CD4-positive, alpha-beta memory T cell (primary cell): ENCODE data around the gene ALDH1A3. TPM values are rescaled to one million over a fixed set of nuclear protein-coding genes. Genes with fewer than 3 reads are reported as not detected.

Source experiments
- CTCF ChIA-PET: fragments of 350-600 bp; sonication (Branson Sonifier 250); formaldehyde crosslinking; loops from one replicate; lab custom pipeline; 2021; ENCODE audit warnings: inconsistent platforms; ENCODE audit not compliant: partially characterized antibody; lab: Charles Lee
- POLR2A ChIA-PET: fragments of 350-600 bp; sonication (Branson Sonifier 250); formaldehyde crosslinking; loops from one replicate; lab custom pipeline; 2021; ENCODE audit not compliant: partially characterized antibody; lab: Charles Lee
- DNase-seq, 5 donors: peaks; one replicate each; pipeline versions ENCODE4 v3.0.0 to v3.0.0-alpha.2; 2020 to 2022; ENCODE audit warnings: mixed read lengths in 1 of 5
- H3K27ac ChIP-seq: one replicate; pipeline ENCODE4 v1.7.0; 2013; ENCODE audit warnings: low read depth, low read length
- H3K27me3 ChIP-seq: 2 replicates; pipeline ENCODE4 v1.7.0; 2013; ENCODE audit warnings: mild to moderate bottlenecking, low read length, moderate library complexity; ENCODE audit not compliant: insufficient read depth
- H3K36me3 ChIP-seq: 2 replicates; pipeline ENCODE4 v1.7.0; 2013; ENCODE audit warnings: mild to moderate bottlenecking, low read length, moderate library complexity; ENCODE audit not compliant: insufficient read depth
- H3K4me1 ChIP-seq: 2 replicates; pipeline ENCODE4 v1.7.0; 2013; ENCODE audit warnings: mild to moderate bottlenecking, low read length, moderate library complexity; ENCODE audit not compliant: insufficient read depth
- H3K4me3 ChIP-seq, 2 donors: one replicate each; pipeline ENCODE4 v1.7.0; 2013; ENCODE audit warnings: low read length in 2 of 2, mild to moderate bottlenecking in 1 of 2
- H3K9me3 ChIP-seq, 2 donors: one replicate each; pipeline ENCODE4 v1.7.0; 2013; ENCODE audit warnings: low read length in 2 of 2, control low read depth in 1 of 2; ENCODE audit not compliant: control insufficient read depth in 1 of 2
- H3K27ac Mint-ChIP-seq, 7 donors: one replicate each; pipeline ENCODE4 v1.8.0; 2020 to 2021; ENCODE audit warnings: mixed read lengths in 7 of 7, mild to moderate bottlenecking in 6 of 7, inconsistent platforms in 3 of 7, moderate library complexity in 3 of 7
- H3K27me3 Mint-ChIP-seq, 2 donors: one replicate each; pipeline ENCODE4 v1.8.0; 2020 to 2021; ENCODE audit warnings: mixed read lengths in 2 of 2
- H3K36me3 Mint-ChIP-seq, 2 donors: one replicate each; pipeline ENCODE4 v1.8.0; 2020 to 2021; ENCODE audit warnings: mixed read lengths in 2 of 2, inconsistent platforms in 1 of 2, mild to moderate bottlenecking in 1 of 2
- H3K4me1 Mint-ChIP-seq, 4 donors: one replicate each; pipeline ENCODE4 v1.8.0; 2020 to 2021; ENCODE audit warnings: mixed read lengths in 4 of 4, mild to moderate bottlenecking in 1 of 4
- H3K4me3 Mint-ChIP-seq, 8 donors: one replicate each; pipeline ENCODE4 v1.8.0; 2020 to 2021; ENCODE audit warnings: mixed read lengths in 8 of 8, mild to moderate bottlenecking in 7 of 8, moderate library complexity in 6 of 8, inconsistent platforms in 3 of 8
- H3K9me3 Mint-ChIP-seq, 8 donors: one replicate each; pipeline ENCODE4 v1.8.0; 2020 to 2021; ENCODE audit warnings: mixed read lengths in 8 of 8, mild to moderate bottlenecking in 5 of 8, inconsistent platforms in 3 of 8, moderate library complexity in 1 of 8
- intact Hi-C: fragments of 100-400 bp; cut with micrococcal nuclease; formaldehyde crosslinking; loops from one replicate; pipeline ENCODE4 v1.15.1; 2023
- polyA plus RNA-seq, 2 donors: library from polyadenylated mRNA; unstranded; fragments of 300-500 nt; fragmentation: Illumina TruSeq; gene quantifications; one replicate each; pipeline ENCODE4 v1.2.3, GENCODE V29; 2021
- total RNA-seq, 2 experiments: library from RNA; stranded (reverse); gene quantifications; one replicate each; pipeline ENCODE4 v1.2.3, GENCODE V29; 2021

Gene ALDH1A3
- total and polyA plus RNA-seq, 4 experiments from 2014 or later = not detected

DNA sequence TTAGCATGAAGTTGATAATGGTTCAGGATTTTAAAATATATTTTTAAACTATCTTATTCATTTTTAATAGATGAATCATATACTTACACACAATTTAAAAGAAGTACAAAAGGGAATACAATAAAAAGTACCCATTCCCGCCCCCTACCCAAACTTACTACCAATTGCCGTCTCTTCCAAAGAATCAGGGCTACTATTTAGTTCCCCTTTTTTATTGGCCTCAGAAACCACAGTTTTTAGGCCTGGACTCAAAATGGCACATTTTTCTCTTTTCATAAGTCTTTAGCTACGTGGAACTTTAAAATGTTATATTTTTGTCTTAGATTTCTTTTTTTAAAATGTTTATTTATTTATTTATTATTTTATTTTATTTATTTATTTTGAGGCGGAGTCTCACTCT is 57.5 kb downstream of the ALDH1A3 start:
- ChIA-PET POLR2A (no interaction called here), CTCF (no interaction called here)
- H3K36me3 Mint-ChIP-seq = no peaks in the 10 kb centered on the region

DNA sequence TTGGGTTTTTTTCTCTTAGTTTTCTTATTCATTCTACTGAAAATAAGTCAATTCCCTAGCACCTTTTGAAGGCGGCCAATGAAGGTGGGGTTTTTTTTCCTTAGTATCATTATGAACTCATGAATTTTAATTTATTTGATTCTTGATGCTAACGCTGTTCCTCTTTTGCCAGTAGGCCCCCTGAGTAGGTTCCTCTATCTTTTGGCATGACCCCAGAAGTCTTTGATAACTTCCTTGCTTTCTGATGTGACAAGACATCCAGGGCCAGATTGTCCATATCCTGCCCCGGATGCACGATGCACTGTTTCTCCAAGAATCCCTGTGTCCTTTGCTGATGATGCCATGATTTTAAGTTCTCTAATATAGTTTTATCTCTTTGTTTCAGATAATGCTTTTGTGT is 60.2 kb downstream of the ALDH1A3 start:
- H3K4me3 Mint-ChIP-seq = no peak overlapping the region
- H3K27ac Mint-ChIP-seq = no peak overlapping the region
- H3K36me3 Mint-ChIP-seq = no peaks in the 10 kb centered on the region
- no peak overlapping the region for H3K27ac ChIP-seq
- intact Hi-C loops = no loop called here
- H3K27me3 Mint-ChIP-seq = peaks cover 0 to 6% of the 10 kb centered on the region in 2 donors
- no peaks in the 10 kb centered on the region for H3K27me3 ChIP-seq
- H3K4me1 ChIP-seq = no peaks in the 10 kb centered on the region
- no peaks in the 10 kb centered on the region for H3K36me3 ChIP-seq
- no peak overlapping the region for H3K4me3 ChIP-seq
- no peaks in the 10 kb centered on the region for H3K4me1 Mint-ChIP-seq
- POLR2A ChIA-PET = no interaction called here
- no peak for DNase-seq
- CTCF ChIA-PET = no interaction called here
- H3K9me3 Mint-ChIP-seq = no peaks in the 10 kb centered on the region
- no peaks in the 10 kb centered on the region for H3K9me3 ChIP-seq

More for the DNA sequence above, 57.5 kb downstream of the ALDH1A3 start:
- Histone ChIP-seq H3K4me3 (no peak overlapping the region), H3K27me3 (no peaks in the 10 kb centered on the region), H3K36me3 (no peaks in the 10 kb centered on the region), H3K4me1 (no peaks in the 10 kb centered on the region), H3K27ac (no peak overlapping the region), H3K9me3 (no peaks in the 10 kb centered on the region)
- Mint-ChIP-seq H3K9me3 (no peaks in the 10 kb centered on the region), H3K27me3 (peaks cover 2 to 6% of the 10 kb centered on the region in 2 donors), H3K4me1 (no peaks in the 10 kb centered on the region), H3K4me3 (no peak overlapping the region), H3K27ac (no peak overlapping the region)
- DNase-seq = no peak
- intact Hi-C loops = no loop called here

DNA sequence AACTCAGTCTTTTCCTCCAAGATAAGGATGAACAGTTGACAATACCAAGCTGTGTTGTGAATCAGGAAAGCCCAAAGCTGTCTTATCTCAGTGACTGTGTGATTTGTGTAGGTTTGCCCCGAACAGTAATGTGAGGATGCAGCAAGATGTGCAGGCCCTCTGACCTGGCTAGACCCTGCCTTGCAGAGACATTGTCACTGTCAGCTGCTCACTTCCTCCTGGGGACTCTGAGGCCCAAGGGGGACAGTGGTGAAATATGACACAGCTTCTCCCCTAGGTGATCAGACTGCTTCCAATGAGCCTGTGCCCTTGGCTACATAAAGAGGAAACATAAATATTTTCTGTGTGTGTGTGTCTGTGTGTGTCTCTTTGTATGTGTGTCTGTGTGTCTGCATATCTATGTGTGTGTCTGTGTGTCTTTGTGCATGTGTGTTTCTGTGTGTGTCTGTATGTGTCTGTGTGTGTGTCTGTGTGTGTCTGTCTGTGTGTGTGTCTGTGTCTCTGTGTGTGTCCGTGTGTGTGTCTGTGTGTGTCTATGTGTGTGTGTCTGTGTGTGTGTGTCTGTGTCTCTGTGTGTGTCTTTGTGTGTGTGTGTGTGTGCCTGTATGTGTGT is 61.2 kb downstream of the ALDH1A3 start:
- no peaks in the 10 kb centered on the region for H3K36me3 Mint-ChIP-seq
- Histone ChIP-seq H3K4me1 (no peaks in the 10 kb centered on the region), H3K36me3 (no peaks in the 10 kb centered on the region), H3K27me3 (no peaks in the 10 kb centered on the region), H3K4me3 (no peak overlapping the region), H3K27ac (no peak overlapping the region), H3K9me3 (no peaks in the 10 kb centered on the region)
- intact Hi-C loops = no loop called here
- no peak overlapping the region for H3K4me3 Mint-ChIP-seq
- ChIA-PET CTCF (no interaction called here), POLR2A (no interaction called here)
- no peak overlapping the region for H3K27ac Mint-ChIP-seq
- H3K27me3 Mint-ChIP-seq = peaks cover 0 to 6% of the 10 kb centered on the region in 2 donors
- H3K4me1 Mint-ChIP-seq = no peaks in the 10 kb centered on the region
- no peaks in the 10 kb centered on the region for H3K9me3 Mint-ChIP-seq
- DNase-seq = no peak

DNA sequence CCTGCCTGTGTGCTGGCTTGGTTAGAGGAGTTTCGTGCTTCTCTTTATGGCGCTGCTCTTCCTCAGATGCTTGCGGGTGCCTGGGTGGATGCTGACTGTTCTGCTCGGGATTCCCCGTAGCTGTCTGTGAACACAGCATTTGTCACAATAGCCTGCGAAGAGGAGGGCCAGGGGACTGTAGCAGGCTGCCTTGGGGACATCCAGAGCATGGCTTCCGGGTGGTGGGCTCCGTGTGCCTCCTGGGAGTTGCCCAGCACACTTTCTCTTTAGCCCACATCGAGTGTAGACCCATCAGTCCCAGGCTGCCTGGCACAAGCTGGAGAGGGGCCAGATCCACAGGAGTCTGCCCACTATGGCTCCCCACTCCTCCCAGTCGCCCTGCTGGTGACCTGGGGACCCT is 61.9 kb downstream of the ALDH1A3 start:
- Mint-ChIP-seq H3K27ac (no peak overlapping the region), H3K9me3 (no peaks in the 10 kb centered on the region), H3K36me3 (no peaks in the 10 kb centered on the region), H3K4me3 (no peak overlapping the region), H3K4me1 (no peaks in the 10 kb centered on the region), H3K27me3 (peaks cover 0 to 4% of the 10 kb centered on the region in 2 donors)
- intact Hi-C loops = no loop called here
- H3K9me3 ChIP-seq = no peaks in the 10 kb centered on the region
- H3K27ac ChIP-seq = no peak overlapping the region
- DNase-seq = no peak
- H3K36me3 ChIP-seq = no peaks in the 10 kb centered on the region
- ChIA-PET POLR2A (no interaction called here), CTCF (no interaction called here)
- H3K4me1 ChIP-seq = no peaks in the 10 kb centered on the region
- H3K4me3 ChIP-seq = no peak overlapping the region
- H3K27me3 ChIP-seq = no peaks in the 10 kb centered on the region

DNA sequence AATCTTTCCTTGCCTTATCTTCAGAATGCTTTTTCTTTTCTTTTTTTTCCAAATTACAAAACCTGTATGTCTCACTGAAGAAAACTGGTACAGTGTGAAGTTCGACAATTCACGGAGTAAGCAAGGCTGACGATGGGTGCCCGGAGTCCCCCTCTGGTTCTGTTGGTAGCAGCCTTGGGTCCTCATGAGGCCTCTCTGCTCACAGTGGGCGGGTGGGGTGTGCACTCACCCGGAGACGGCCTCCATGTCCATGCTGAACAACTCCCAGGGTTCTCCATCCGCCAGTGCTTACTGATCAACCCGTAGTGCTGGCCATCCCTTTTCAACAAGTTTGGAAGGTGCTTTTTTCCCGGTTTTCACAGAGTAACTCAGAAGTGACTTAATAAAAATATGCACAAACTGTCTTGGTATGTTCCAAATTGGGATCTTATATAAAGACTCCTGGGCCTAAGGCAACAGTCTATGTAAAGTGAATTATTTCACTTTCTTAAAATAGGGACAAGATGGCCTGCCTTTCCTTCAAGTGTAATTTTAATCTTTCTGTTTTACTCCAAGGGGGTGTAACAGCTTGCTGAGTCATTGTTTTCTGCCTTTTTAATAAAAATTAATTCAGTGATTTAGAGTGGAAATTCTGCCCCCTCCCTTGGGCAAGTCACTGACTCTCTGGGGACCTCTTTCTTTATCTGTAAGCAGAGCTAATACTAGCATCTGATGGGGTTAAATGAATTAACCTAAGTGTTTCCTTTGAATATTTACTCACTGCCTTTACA is 63.2 kb downstream of the ALDH1A3 start:
- intact Hi-C loops = no loop called here
- H3K4me1 Mint-ChIP-seq = no peaks in the 10 kb centered on the region
- CTCF ChIA-PET = no interaction called here

DNA sequence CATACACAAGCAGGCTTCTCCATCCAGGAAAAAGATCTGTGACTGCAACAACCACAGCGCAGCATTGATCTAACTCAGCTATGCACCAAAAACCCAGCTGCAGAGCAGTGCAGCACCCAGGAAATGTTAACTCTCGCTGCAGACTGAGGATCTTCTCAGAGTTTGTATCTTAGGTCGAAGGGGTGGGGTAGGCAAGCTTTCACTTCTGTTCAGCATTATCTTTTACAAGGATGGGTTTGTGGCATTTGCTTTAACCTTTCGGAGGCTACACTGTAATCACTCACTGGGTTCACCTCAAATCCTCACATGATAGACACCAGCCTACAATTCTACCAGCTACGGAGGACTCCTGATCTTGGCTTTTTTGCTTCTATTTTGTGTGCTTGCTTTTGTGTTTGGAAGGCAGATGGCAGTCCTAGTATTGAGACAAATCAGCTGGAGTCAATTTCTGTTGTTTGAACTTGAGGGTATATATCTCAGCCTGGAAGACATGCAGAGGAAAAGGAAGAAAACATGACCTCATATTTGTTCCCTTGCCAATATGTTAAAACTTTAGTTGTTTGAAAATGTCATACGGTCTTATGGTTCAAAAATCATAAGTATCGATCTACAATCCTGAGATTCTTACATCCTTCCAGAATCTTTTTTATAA is 64.7 kb downstream of the ALDH1A3 start:
- H3K36me3 Mint-ChIP-seq = no peaks in the 10 kb centered on the region
- Histone ChIP-seq H3K36me3 (no peaks in the 10 kb centered on the region), H3K9me3 (no peaks in the 10 kb centered on the region), H3K4me1 (no peaks in the 10 kb centered on the region), H3K27me3 (no peaks in the 10 kb centered on the region), H3K27ac (no peak overlapping the region), H3K4me3 (no peak overlapping the region)
- peaks cover 0 to 13% of the 10 kb centered on the region in 2 donors for H3K27me3 Mint-ChIP-seq
- no peak for DNase-seq
- POLR2A ChIA-PET = no interaction called here
- no peaks in the 10 kb centered on the region for H3K4me1 Mint-ChIP-seq
- H3K9me3 Mint-ChIP-seq = no peaks in the 10 kb centered on the region
- intact Hi-C loops = no loop called here
- H3K27ac Mint-ChIP-seq = no peak overlapping the region
- CTCF ChIA-PET = interaction anchor here (1.1 kb wide), 1 partner anchor 64 kb away, joined by 3 read pairs; no protein-coding TSS in a partner anchor
- no peak overlapping the region for H3K4me3 Mint-ChIP-seq

More for the DNA sequence above, 63.2 kb downstream of the ALDH1A3 start:
- Mint-ChIP-seq H3K27ac (no peak overlapping the region), H3K36me3 (no peaks in the 10 kb centered on the region), H3K27me3 (peaks cover 4% of the 10 kb centered on the region in 2 donors), H3K9me3 (no peaks in the 10 kb centered on the region), H3K4me3 (no peak overlapping the region)
- no peak overlapping the region for H3K27ac ChIP-seq
- no peaks in the 10 kb centered on the region for H3K4me1 ChIP-seq
- H3K27me3 ChIP-seq = no peaks in the 10 kb centered on the region
- no peaks in the 10 kb centered on the region for H3K9me3 ChIP-seq
- H3K36me3 ChIP-seq = no peaks in the 10 kb centered on the region
- no peak for DNase-seq
- H3K4me3 ChIP-seq = no peak overlapping the region
- POLR2A ChIA-PET = no interaction called here

DNA sequence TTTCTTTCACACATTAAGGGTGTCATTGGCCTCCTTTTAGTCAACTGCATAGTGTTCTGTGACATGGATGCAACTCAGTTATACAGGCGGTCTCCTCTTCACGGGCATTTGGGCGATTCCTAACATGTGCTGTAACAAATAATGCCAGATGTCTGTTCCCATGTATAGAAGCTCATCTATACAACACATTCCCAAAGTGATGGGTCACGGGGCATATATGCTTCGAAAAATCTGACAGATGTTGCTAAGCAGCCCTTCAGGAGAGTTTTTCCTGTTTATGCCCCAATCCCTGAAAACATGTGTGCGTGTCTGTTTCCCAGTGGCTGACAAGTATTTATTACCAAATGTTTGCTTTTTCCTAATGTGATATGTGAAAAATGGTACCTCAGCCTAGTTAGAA is 65.4 kb downstream of the ALDH1A3 start:
- ChIA-PET CTCF (interaction anchor here (1.1 kb wide), 1 partner anchor 63 kb away, joined by 3 read pairs; no protein-coding TSS in a partner anchor), POLR2A (no interaction called here)
- Mint-ChIP-seq H3K9me3 (no peaks in the 10 kb centered on the region), H3K4me1 (no peaks in the 10 kb centered on the region), H3K27me3 (peaks cover 3 to 14% of the 10 kb centered on the region in 2 donors), H3K4me3 (no peak overlapping the region), H3K27ac (no peak overlapping the region), H3K36me3 (no peaks in the 10 kb centered on the region)
- Histone ChIP-seq H3K27me3 (no peaks in the 10 kb centered on the region), H3K4me1 (no peaks in the 10 kb centered on the region), H3K4me3 (no peak overlapping the region), H3K36me3 (no peaks in the 10 kb centered on the region), H3K27ac (no peak overlapping the region), H3K9me3 (no peaks in the 10 kb centered on the region)
- intact Hi-C loops = no loop called here
- DNase-seq = no peak
